MM.1S (cell line): Measurements from ENCODE around the gene SNTG2.

Experiments used
- CTCF ChIP-seq: fragments of 300-600 bp; sonication (generic); IDR thresholded peaks from 2 replicates; pipeline ENCODE4 v1.5.1; 2016; ENCODE audit warnings: antibody characterized with exemption, low read length, mixed read lengths
- EZH2 ChIP-seq: fragments of 300-600 bp; sonication (generic); optimal IDR thresholded peaks from 2 replicates; pipeline ENCODE3; 2017; ENCODE audit warnings: low read depth, mild to moderate bottlenecking, antibody characterized with exemption, low read length, mixed read lengths
- EZH2phosphoT487 ChIP-seq: fragments of 300-600 bp; sonication (generic); IDR thresholded peaks from 2 replicates; pipeline ENCODE4 v1.6.1; 2018; ENCODE audit warnings: antibody characterized with exemption, low read length

GRCh38 chr2:1082456-1083205, 132.0 kb downstream of the SNTG2 start:
- TF ChIP-seq CTCF (no peak), EZH2phosphoT487 (no peak), EZH2 (no peak)
